ENCODE data around the gene TRMT1. TPM values are rescaled to one million over a fixed set of nuclear protein-coding genes. Genes with fewer than 3 reads are reported as not detected.

Gene TRMT1
- total and polyA plus RNA-seq, 2 of the 8 experiments (the other 6 are each of a cell fraction or from before 2014, with no cell fraction given), result 77.4 to 99.3 TPM

- TF ChIP-seq YY1 (IDR thresholded peaks at IDR 0.05; ENCODE audit: low read depth, low read length) (peak; percentile 95), TBP (IDR thresholded peaks at IDR 0.05; ENCODE audit: low read depth, low read length) (no peak), MAX (IDR thresholded peaks at IDR 0.05) (no peak), CREB1 (IDR thresholded peaks at IDR 0.05) (no peak)
Measured at GRCh38 chr19:13070425-13071140, 46.0 kb downstream of the TRMT1 start (continued).

Data from H1 (cell line).